K562 (cell line): ENCODE measurements around the gene ARV1. TPM values are rescaled to one million over a fixed set of nuclear protein-coding genes. Genes with fewer than 3 reads are reported as not detected.

ENCODE experiments used
- DIDO1 ChIP-seq: fragments of 450-650 bp; IDR thresholded peaks from 2 replicates; pipeline ENCODE4 v1.6.1; 2016; ENCODE audit warnings: low read depth, missing biosample characterization, missing genetic modification characterization
- MNT ChIP-seq, 2 experiments: fragments of 450-650 bp; conservative IDR thresholded peaks; 2 replicates each; pipeline ENCODE4 v1.6.1; 2017; ENCODE audit warnings: mild to moderate bottlenecking in 2 of 2, moderate library complexity in 2 of 2
- PTRF ChIP-seq: fragments of 450-650 bp; IDR thresholded peaks from 2 replicates; pipeline ENCODE4 v1.6.1; 2016; ENCODE audit warnings: mild to moderate bottlenecking, missing genetic modification characterization, missing compliant biosample characterization
- SMARCA4 ChIP-seq: fragments of 450-650 bp; IDR thresholded peaks from 2 replicates; pipeline ENCODE4 v1.6.1; 2016
- TBL1XR1 ChIP-seq, 2 experiments: IDR thresholded peaks; 2 replicates each; pipeline ENCODE4 v1.6.1; 2012; ENCODE audit warnings: improper control_type of control experiment in 2 of 2, low read length in 2 of 2, mild to moderate bottlenecking in 1 of 2
- THRB ChIP-seq: fragments of 450-650 bp; formaldehyde crosslinking; conservative IDR thresholded peaks from 2 replicates; pipeline ENCODE4 v1.4.0; 2022; ENCODE audit warnings: mild to moderate bottlenecking, missing genetic modification characterization
- TSHZ1 ChIP-seq: fragments of 250-450 bp; sonication (Bioruptor Pico); IDR thresholded peaks from 2 replicates; pipeline ENCODE4 v1.4.0; 2020; ENCODE audit warnings: mild to moderate bottlenecking, moderate library complexity
- ZBTB12 ChIP-seq: fragments of 250-450 bp; sonication (Bioruptor Pico); IDR thresholded peaks from 2 replicates; pipeline ENCODE4 v1.4.0; 2020
- ZKSCAN3 ChIP-seq: fragments of 250-450 bp; sonication (Bioruptor Pico); IDR thresholded peaks from 2 replicates; pipeline ENCODE4 v1.4.0; 2020
- ZNF407 ChIP-seq: fragments of 450-650 bp; IDR thresholded peaks from 2 replicates; pipeline ENCODE4 v1.6.1; 2016; ENCODE audit warnings: low read depth
- polyA plus RNA-seq, 8 experiments: library from polyadenylated mRNA; depleted of rRNA in 4 of 8; stranded (reverse) in 5 of 8; unstranded in 3 of 8; fragments of >200 nt; fragmentation: Nextera tagmentation in 2 of 8; fragmentation: Illumina TruSeq in 1 of 8; extraction: Ambion mirVana in 2 of 8; extraction: Trizol in 1 of 8; gene quantifications; 2 replicates each; pipeline versions ENCODE4 v1.2.1 to v1.2.3, GENCODE V29; 2011 to 2014; ENCODE audit warnings: inconsistent platforms in 1 of 8, missing spikeins in 1 of 8
- total RNA-seq, 7 experiments: library from RNA; depleted of rRNA in 6 of 7; stranded (reverse); fragments of >200 nt in 6 of 7; fragmentation: Illumina TruSeq in 2 of 7; extraction: Trizol in 2 of 7; gene quantifications; 2 replicates each; pipeline versions ENCODE4 v1.2.1 to v1.2.3, GENCODE V29; 2011 to 2021; ENCODE audit warnings: low replicate concordance in 1 of 7

Gene ARV1
- total and polyA plus RNA-seq, 9 of the 15 experiments (the other 6 are each of a cell fraction or from before 2014, with no cell fraction given) = 54.8 to 139 (median 74.0) TPM

DNA sequence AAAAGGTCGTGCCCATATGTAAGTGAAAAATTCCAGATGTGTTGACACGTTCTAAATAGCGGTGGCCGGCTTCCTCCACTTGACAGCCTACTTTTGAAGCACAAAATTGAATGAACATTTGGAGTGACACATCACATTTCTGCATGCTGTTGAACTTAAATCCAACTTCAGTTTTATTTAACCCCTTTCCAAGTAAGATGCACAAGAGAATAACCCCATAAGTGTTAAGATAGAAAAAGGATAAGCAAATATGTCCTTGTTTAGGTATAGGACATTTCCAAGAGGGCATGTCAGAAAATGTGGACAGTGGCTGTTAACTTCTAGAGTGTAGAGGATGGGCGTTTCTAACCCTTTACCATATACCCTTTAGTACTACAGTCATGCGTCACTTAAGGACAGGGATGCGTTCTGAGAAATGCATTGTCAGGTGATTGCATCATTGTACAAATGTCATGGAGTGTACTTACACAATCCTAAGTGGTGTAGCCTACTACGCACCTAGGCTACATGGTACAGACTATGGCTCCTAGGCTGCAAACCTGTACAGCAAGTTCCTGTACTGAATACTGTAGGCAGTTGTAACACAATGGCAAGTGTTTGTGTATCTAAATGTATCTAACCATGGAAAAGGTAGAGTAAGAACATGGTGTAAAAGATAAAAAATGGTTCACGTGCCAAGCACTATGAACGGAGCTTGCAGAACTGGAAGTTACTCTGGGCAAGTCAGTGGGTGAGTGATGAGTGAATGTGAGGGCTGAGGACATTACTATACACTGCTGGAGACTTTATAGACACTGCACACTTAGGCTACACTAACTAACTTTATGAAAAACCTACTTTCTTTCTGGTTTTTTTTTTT is 70.5 kb downstream of the ARV1 start (continued):
- TF ChIP-seq ZNF407 (no peak), DIDO1 (tag) (peak; percentile 63), SMARCA4 (peak; percentile 92), ZBTB12 (CRISPR knock-in tag) (peak; percentile 73), PTRF (tag) (peak; percentile 86), TBL1XR1 (IDR thresholded peaks at IDR 0.05; ENCODE audit: low read length in 2 of 2) (peak in 1 of 2 experiments; percentile 58; a peak in 1 of 4 replicates), MNT (conservative IDR thresholded peaks at IDR 0.05) (peak; percentile 53 to 62; a peak in 3 of 4 replicates), TSHZ1 (CRISPR knock-in tag) (peak; percentile 82; the same call in 1 of the 2 replicates), THRB (CRISPR knock-in tag) (peak; percentile 62), ZKSCAN3 (CRISPR knock-in tag) (peak; percentile 31; the same call in 1 of the 2 replicates)
